ENCODE measurements around the gene ZBTB16.

Gene ZBTB16

GRCh38 chr11:114255289-114255688 lies 195.8 kb downstream of the ZBTB16 start:
- TF ChIP-seq CTCF (IDR thresholded peaks at IDR 0.05): no peak
- no peaks in the 10 kb centered on the region for H3K9me3 Mint-ChIP-seq
- H3K36me3 Mint-ChIP-seq (ENCODE audit: low read depth): peaks cover 9% of the 10 kb centered on the region
- peaks cover 3% of the 10 kb centered on the region for H3K27me3 Mint-ChIP-seq (ENCODE audit: low read depth, poor library complexity)
- H3K27ac Mint-ChIP-seq: no peak overlapping the region
- H3K4me1 Mint-ChIP-seq: peaks cover 95% of the 10 kb centered on the region
- peak overlapping the region; percentile 50 for H3K4me3 Mint-ChIP-seq
- no peak for DNase-seq

- peaks cover under 1% of the 10 kb centered on the region for H3K36me3 Mint-ChIP-seq (ENCODE audit: low read depth)
- H3K27ac Mint-ChIP-seq: peak overlapping the region; percentile 97
- DNase-seq: no peak
- H3K9me3 Mint-ChIP-seq: no peaks in the 10 kb centered on the region
- H3K4me3 Mint-ChIP-seq: peak overlapping the region; percentile 9
- no peaks in the 10 kb centered on the region for H3K27me3 Mint-ChIP-seq (ENCODE audit: low read depth, poor library complexity)
- H3K4me1 Mint-ChIP-seq: peaks cover 92% of the 10 kb centered on the region
- no peak for TF ChIP-seq CTCF (IDR thresholded peaks at IDR 0.05)
These were observed 196.9 kb downstream of the ZBTB16 start for GRCh38 chr11:114256176-114256966.

- no peak for TF ChIP-seq CTCF (IDR thresholded peaks at IDR 0.05)
- H3K4me3 Mint-ChIP-seq: no peak overlapping the region
- peaks cover 86% of the 10 kb centered on the region for H3K4me1 Mint-ChIP-seq
- H3K27me3 Mint-ChIP-seq (ENCODE audit: low read depth, poor library complexity): no peaks in the 10 kb centered on the region
- H3K9me3 Mint-ChIP-seq: no peaks in the 10 kb centered on the region
- H3K27ac Mint-ChIP-seq: peak overlapping the region; percentile 97
- H3K36me3 Mint-ChIP-seq (ENCODE audit: low read depth): no peaks in the 10 kb centered on the region
- DNase-seq: no peak
These were observed 197.4 kb downstream of the ZBTB16 start for GRCh38 chr11:114256967-114257286.

GRCh38 chr11:114257621-114258558 lies 198.4 kb downstream of the ZBTB16 start:
- peak overlapping the region; percentile 0 for H3K27ac Mint-ChIP-seq
- H3K4me1 Mint-ChIP-seq: peaks cover 76% of the 10 kb centered on the region
- peak; percentile 64 for DNase-seq

GRCh38 chr11:114258696-114259095 lies 199.2 kb downstream of the ZBTB16 start:
- H3K27ac Mint-ChIP-seq: peak overlapping the region; percentile 49
- no peaks in the 10 kb centered on the region for H3K9me3 Mint-ChIP-seq
- H3K4me1 Mint-ChIP-seq: peaks cover 68% of the 10 kb centered on the region
- H3K4me3 Mint-ChIP-seq: peak overlapping the region; percentile 33
- no peak for DNase-seq
- H3K36me3 Mint-ChIP-seq (ENCODE audit: low read depth): no peaks in the 10 kb centered on the region
- no peaks in the 10 kb centered on the region for H3K27me3 Mint-ChIP-seq (ENCODE audit: low read depth, poor library complexity)
- TF ChIP-seq CTCF (IDR thresholded peaks at IDR 0.05): no peak

More at GRCh38 chr11:114257621-114258558, 198.4 kb downstream of the ZBTB16 start:
- TF ChIP-seq CTCF (IDR thresholded peaks at IDR 0.05): peak; percentile 20
- Mint-ChIP-seq H3K4me3 (peak overlapping the region; percentile 1), H3K9me3 (no peaks in the 10 kb centered on the region), H3K36me3 (ENCODE audit: low read depth) (no peaks in the 10 kb centered on the region), H3K27me3 (ENCODE audit: low read depth, poor library complexity) (no peaks in the 10 kb centered on the region)
